HG03045 (cell line): ENCODE data around the gene C1QB.
"Not testable (repeated sequence)": the region's sequence is repeated elsewhere in the genome, so short reads cannot be mapped to it uniquely, and the experiment has no call there.

ENCODE experiments used
- ATAC-seq: cut with Tn5 transposase; IDR thresholded peaks from one replicate; pipeline ENCODE4 v1.9.1; 2021; ENCODE audit warnings: mild to moderate bottlenecking, moderate library complexity; ENCODE audit not compliant: unreplicated experiment

C1QB gene

GRCh38 chr1:22691031-22691753 is 38.2 kb downstream of the C1QB start:
- no peak for ATAC-seq

GRCh38 chr1:22694172-22694571 is 41.1 kb downstream of the C1QB start:
- no peak for ATAC-seq

GRCh38 chr1:22696610-22697009 is 43.6 kb downstream of the C1QB start:
- ATAC-seq, result no peak

- ATAC-seq, result no peak
These were observed 44.9 kb downstream of the C1QB start for GRCh38 chr1:22697980-22698379.

GRCh38 chr1:22699681-22700520 is 46.9 kb downstream of the C1QB start:
- ATAC-seq, result no peak

GRCh38 chr1:22702296-22703085 is 49.5 kb downstream of the C1QB start:
- no peak for ATAC-seq

GRCh38 chr1:22704440-22705067 is 51.5 kb downstream of the C1QB start:
- ATAC-seq, result no peak

GRCh38 chr1:22705586-22705985 is 52.5 kb downstream of the C1QB start:
- ATAC-seq, result no peak

- not testable (repeated sequence) for ATAC-seq
These were observed 53.1 kb downstream of the C1QB start for GRCh38 chr1:22706100-22706499.

- ATAC-seq, result no peak
These were observed 55.7 kb downstream of the C1QB start for GRCh38 chr1:22708777-22709176.

GRCh38 chr1:22709227-22709626 is 56.2 kb downstream of the C1QB start:
- ATAC-seq, result no peak

GRCh38 chr1:22709891-22710700 is 57.1 kb downstream of the C1QB start:
- no peak for ATAC-seq

GRCh38 chr1:22710701-22711049 is 57.6 kb downstream of the C1QB start, which contains the start of gene EPHB2:
EPHB2 (plus strand) TSS chr1:22710839; CDS start chr1:22710983, 144 bp downstream.
- no peak for ATAC-seq

GRCh38 chr1:22711071-22711470 is 58.0 kb downstream of the C1QB start:
- no peak for ATAC-seq
